ENCODE measurements around the gene TRMO. TPM values are rescaled to one million over a fixed set of nuclear protein-coding genes. Genes with fewer than 3 reads are reported as not detected.

Gene TRMO
- total and polyA plus RNA-seq, 9 of the 15 experiments (the other 6 are each of a cell fraction or from before 2014, with no cell fraction given): 5.6 to 22.4 (median 16.2) TPM

GRCh38 chr9:97856857-97857605 lies 65.3 kb downstream of the TRMO start:
- ATAC-seq: no peak
- Histone ChIP-seq H3K9ac (ENCODE audit: insufficient read depth in 1 of 2, low read depth in 2 of 2, low read length in 2 of 2) (no peak overlapping the region; a peak in 1 of 4 replicates), H2AFZ (ENCODE audit: low read depth, low read length) (no peak overlapping the region), H3K27me3 (ENCODE audit: control insufficient read depth in 2 of 2, insufficient read depth in 2 of 2, low read length in 2 of 2) (peaks cover 40 to 64% of the 10 kb centered on the region in 2 experiments), H3K9me3 (replicated peaks; ENCODE audit: control insufficient read depth, insufficient read depth, low read depth, low read length) (no peaks in the 10 kb centered on the region), H4K20me1 (replicated peaks; ENCODE audit: control insufficient read depth, insufficient read depth, low read length) (no peaks in the 10 kb centered on the region), H3K27ac (ENCODE audit: extremely low read depth, low read depth, low read length) (no peak overlapping the region), H3K79me2 (ENCODE audit: control insufficient read depth, insufficient read depth, low read length) (no peaks in the 10 kb centered on the region), H3K4me1 (replicated peaks in 1 of 2; ENCODE audit: control insufficient read depth in 2 of 2, insufficient read depth in 2 of 2, low read length in 2 of 2) (peaks cover 0 to 10% of the 10 kb centered on the region in 2 experiments; a peak in 1 of 5 replicates), H3K4me3 (no peak overlapping the region), H3K9me1 (ENCODE audit: control insufficient read depth, insufficient read depth, low read length) (no peaks in the 10 kb centered on the region), H3K4me2 (ENCODE audit: insufficient read depth, low read length) (no peak overlapping the region), H3K36me3 (ENCODE audit: control insufficient read depth, insufficient read depth, low read length) (no peaks in the 10 kb centered on the region)
- DNase-seq (ENCODE audit: extremely low read depth in 1 of 4, low spot score in 3 of 4): no peak
- CTCF ChIA-PET (ENCODE audit: low intra/inter-chr PET ratio): no interaction called here
- intact Hi-C loops (cut with micrococcal nuclease) (no loop called here), in situ Hi-C loops (cut with MboI) (no loop called here)
- POLR2A ChIA-PET: no interaction called here
- no peak for TF ChIP-seq CREB3L1 (IDR thresholded peaks at IDR 0.05; ENCODE audit: borderline replicate concordance, low read depth)
- no peak for TF ChIP-seq PHB (CRISPR knock-in tag; IDR thresholded peaks at IDR 0.05)
- no peak for TF ChIP-seq MCM5 (IDR thresholded peaks at IDR 0.05; ENCODE audit: low read depth)
- no peak for TF ChIP-seq BCL6 (CRISPR knock-in tag; IDR thresholded peaks at IDR 0.05)
- TF ChIP-seq MTA2 (IDR thresholded peaks at IDR 0.05; ENCODE audit: low read depth): no peak
- TF ChIP-seq ZNF76 (CRISPR knock-in tag; IDR thresholded peaks at IDR 0.05; ENCODE audit: borderline replicate concordance): no peak
- no peak for TF ChIP-seq ZNF695 (CRISPR knock-in tag; IDR thresholded peaks at IDR 0.05)
- WGBS (ENCODE audit: insufficient coverage, low coverage, missing lambda C conversion rate): under 1% methylated on average over 15 of the region's 15 CpGs
- FAIRE-seq: no peak
- no TSS peak for BruUV-seq (replicated peaks)
